ENCODE data around the gene SETD2. TPM values are rescaled to one million over a fixed set of nuclear protein-coding genes. Genes with fewer than 3 reads are reported as not detected.
A peak's percentile ranks its signal among the peaks of the same experiment; 100 is the strongest.

Gene SETD2
- total RNA-seq, 2 donors from 2014 or later, result 59.0 to 61.5 TPM

- H3K9ac ChIP-seq (ENCODE audit: extremely low read depth, low read length, poor library complexity, severe bottlenecking), result no peak overlapping the region
- no peaks in the 10 kb centered on the region for H3K9me3 Mint-ChIP-seq
- H3K27ac Mint-ChIP-seq, result peak overlapping the region; percentile 72
- peak; percentile 97 for TF ChIP-seq CTCF (conservative IDR thresholded peaks at IDR 0.05)
- DNase-seq, result peak; percentile 97
- H3K36me3 ChIP-seq (ENCODE audit: control insufficient read depth, insufficient read depth, low read length), result peaks cover 30% of the 10 kb centered on the region
- H3K4me1 Mint-ChIP-seq, result peaks cover 3% of the 10 kb centered on the region
- no peaks in the 10 kb centered on the region for H3K4me1 ChIP-seq (ENCODE audit: control insufficient read depth, insufficient read depth, low read length)
- H3K9me3 ChIP-seq (ENCODE audit: control insufficient read depth, low read length), result no peaks in the 10 kb centered on the region
- WGBS, 2 experiments (ENCODE audit: insufficient coverage in 1 of 2, insufficient read length in 1 of 2), result 68 to 77% methylated on average over 18 to 27 of the region's 27 CpGs
- H3K4me3 ChIP-seq (ENCODE audit: low read length), result no peak overlapping the region
- H3K4me3 Mint-ChIP-seq, result no peak overlapping the region
- H3K27ac ChIP-seq (ENCODE audit: low read depth, low read length), result no peak overlapping the region
- H3K27me3 ChIP-seq (ENCODE audit: control insufficient read depth, insufficient read depth, low read length, poor library complexity, severe bottlenecking), result no peaks in the 10 kb centered on the region
- H3K36me3 Mint-ChIP-seq (ENCODE audit: low read depth), result peaks cover 19% of the 10 kb centered on the region
- no peaks in the 10 kb centered on the region for H3K27me3 Mint-ChIP-seq (ENCODE audit: insufficient read depth)
Observed at GRCh38 chr3:46998121-46998851, 165.6 kb downstream of the SETD2 start.

GRCh38 chr3:46997453-46998091 lies 166.3 kb downstream of the SETD2 start:
- H3K27ac ChIP-seq (ENCODE audit: low read depth, low read length), result no peak overlapping the region
- H3K27me3 Mint-ChIP-seq (ENCODE audit: insufficient read depth), result no peaks in the 10 kb centered on the region
- 93 to 95% methylated on average over 5 to 13 of the region's 13 CpGs for WGBS, 2 experiments (ENCODE audit: insufficient coverage in 1 of 2, insufficient read length in 1 of 2)
- TF ChIP-seq CTCF (conservative IDR thresholded peaks at IDR 0.05), result no peak
- no peak overlapping the region for H3K27ac Mint-ChIP-seq
- peaks cover 3% of the 10 kb centered on the region for H3K4me1 Mint-ChIP-seq
- H3K27me3 ChIP-seq (ENCODE audit: control insufficient read depth, insufficient read depth, low read length, poor library complexity, severe bottlenecking), result no peaks in the 10 kb centered on the region
- peaks cover 26% of the 10 kb centered on the region for H3K36me3 ChIP-seq (ENCODE audit: control insufficient read depth, insufficient read depth, low read length)
- no peaks in the 10 kb centered on the region for H3K4me1 ChIP-seq (ENCODE audit: control insufficient read depth, insufficient read depth, low read length)
- peaks cover 16% of the 10 kb centered on the region for H3K36me3 Mint-ChIP-seq (ENCODE audit: low read depth)
- no peaks in the 10 kb centered on the region for H3K9me3 ChIP-seq (ENCODE audit: control insufficient read depth, low read length)
- H3K9ac ChIP-seq (ENCODE audit: extremely low read depth, low read length, poor library complexity, severe bottlenecking), result no peak overlapping the region
- H3K4me3 ChIP-seq (ENCODE audit: low read length), result no peak overlapping the region
- no peak overlapping the region for H3K4me3 Mint-ChIP-seq
- H3K9me3 Mint-ChIP-seq, result no peaks in the 10 kb centered on the region
- no peak for DNase-seq

GRCh38 chr3:46996689-46997452 lies 167.0 kb downstream of the SETD2 start:
- 91 to 98% methylated on average over 5 to 12 of the region's 12 CpGs for WGBS, 2 experiments (ENCODE audit: insufficient coverage in 1 of 2, insufficient read length in 1 of 2)
- Mint-ChIP-seq H3K27ac (peak overlapping the region; percentile 21), H3K36me3 (ENCODE audit: low read depth) (peaks cover 13% of the 10 kb centered on the region), H3K4me3 (no peak overlapping the region), H3K9me3 (no peaks in the 10 kb centered on the region), H3K27me3 (ENCODE audit: insufficient read depth) (no peaks in the 10 kb centered on the region), H3K4me1 (peaks cover 3% of the 10 kb centered on the region)
- no peaks in the 10 kb centered on the region for H3K4me1 ChIP-seq (ENCODE audit: control insufficient read depth, insufficient read depth, low read length)
- TF ChIP-seq CTCF (conservative IDR thresholded peaks at IDR 0.05), result no peak
- no peaks in the 10 kb centered on the region for H3K9me3 ChIP-seq (ENCODE audit: control insufficient read depth, low read length)
- H3K27me3 ChIP-seq (ENCODE audit: control insufficient read depth, insufficient read depth, low read length, poor library complexity, severe bottlenecking), result no peaks in the 10 kb centered on the region
- H3K27ac ChIP-seq (ENCODE audit: low read depth, low read length), result no peak overlapping the region
- H3K4me3 ChIP-seq (ENCODE audit: low read length), result no peak overlapping the region
- no peak overlapping the region for H3K9ac ChIP-seq (ENCODE audit: extremely low read depth, low read length, poor library complexity, severe bottlenecking)
- H3K36me3 ChIP-seq (ENCODE audit: control insufficient read depth, insufficient read depth, low read length), result peaks cover 23% of the 10 kb centered on the region
- no peak for DNase-seq

All from endodermal cell (in vitro differentiated cells).